GM21786 (cell line): ENCODE data around the gene AP1M2.
"Not testable (repeated sequence)": the region's sequence is repeated elsewhere in the genome, so short reads cannot be mapped to it uniquely, and the experiment has no call there.

Experiments
- ATAC-seq: cut with Tn5 transposase; IDR thresholded peaks from one replicate; pipeline ENCODE4 v1.9.1; 2021; ENCODE audit not compliant: unreplicated experiment

The AP1M2 gene

DNA sequence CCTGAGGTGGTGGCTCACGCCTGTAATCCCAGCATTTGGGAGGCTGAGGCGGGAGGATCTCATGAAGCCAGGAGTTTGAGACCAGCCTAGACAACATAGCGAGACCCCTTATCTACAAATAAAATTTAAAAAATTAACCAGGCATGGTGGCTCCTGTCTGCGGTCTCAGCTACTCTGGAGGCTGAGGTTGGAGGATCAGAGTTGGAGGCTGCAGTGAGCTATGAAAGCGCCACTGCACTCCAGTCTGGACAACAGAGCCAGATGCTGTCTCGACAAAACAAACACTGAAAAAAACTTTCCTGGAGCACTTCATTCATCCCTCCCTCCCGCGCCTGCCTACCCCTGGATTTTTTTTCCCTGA lies 44.1 kb downstream of the AP1M2 start:
- no peak for ATAC-seq

DNA sequence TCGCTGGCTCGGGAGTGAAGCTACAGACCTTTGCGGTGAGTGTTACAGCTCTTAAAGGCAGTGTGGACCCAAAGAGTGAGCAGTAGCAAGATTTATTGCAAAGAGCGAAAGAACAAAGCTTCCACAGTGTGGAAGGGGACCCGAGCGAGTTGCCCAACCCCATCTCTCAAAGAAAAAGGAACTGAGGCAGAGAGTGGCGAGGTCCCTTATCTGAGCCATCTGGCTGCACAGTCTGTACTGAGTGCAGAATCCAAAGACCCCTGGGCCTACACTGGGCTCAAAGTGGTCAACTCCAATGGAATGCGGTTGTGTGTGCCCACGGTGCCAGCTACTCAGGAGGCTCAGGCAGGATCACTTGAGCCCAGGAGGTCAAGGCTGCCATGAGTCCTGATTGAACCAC lies 48.1 kb downstream of the AP1M2 start:
- not testable (repeated sequence) for ATAC-seq

DNA sequence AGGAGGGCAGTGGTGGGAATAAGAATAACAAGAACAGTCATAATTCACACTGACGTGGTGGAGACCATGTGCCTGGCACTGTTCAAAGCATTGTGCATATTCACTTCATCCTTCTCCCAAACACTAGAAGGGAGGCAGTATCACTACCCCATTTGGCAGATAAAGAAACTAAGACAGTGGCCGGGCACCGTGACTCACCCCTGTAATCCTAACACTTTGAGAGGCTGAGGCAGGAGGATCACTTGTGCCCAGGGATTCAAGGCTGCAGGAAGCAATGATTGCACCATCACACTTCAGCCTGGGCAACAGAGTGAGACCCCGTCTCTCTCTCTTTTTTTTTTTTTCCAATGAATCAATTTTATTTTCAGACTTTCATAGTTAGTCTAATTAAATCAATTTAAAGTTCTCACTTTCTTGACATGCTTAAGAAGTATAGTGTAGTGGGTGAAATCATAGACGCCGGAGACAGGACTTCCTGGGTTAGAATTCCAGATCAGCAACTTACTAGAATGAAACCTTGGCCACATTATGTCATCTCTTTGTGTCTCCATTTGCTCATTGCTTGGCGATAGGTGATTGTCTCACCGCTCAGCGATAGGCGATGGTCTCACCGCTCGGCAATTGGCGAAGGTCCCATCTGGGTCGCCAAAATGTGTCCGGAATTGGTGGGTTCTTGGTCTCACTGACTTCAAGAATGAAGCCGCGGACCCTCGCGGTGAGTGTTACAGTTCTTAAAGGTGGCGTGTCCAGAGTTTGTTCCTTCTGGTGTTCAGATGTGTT lies 48.7 kb downstream of the AP1M2 start:
- no peak for ATAC-seq

GRCh38 chr19:10537668-10538067 lies 49.4 kb downstream of the AP1M2 start:
- ATAC-seq, result no peak

DNA sequence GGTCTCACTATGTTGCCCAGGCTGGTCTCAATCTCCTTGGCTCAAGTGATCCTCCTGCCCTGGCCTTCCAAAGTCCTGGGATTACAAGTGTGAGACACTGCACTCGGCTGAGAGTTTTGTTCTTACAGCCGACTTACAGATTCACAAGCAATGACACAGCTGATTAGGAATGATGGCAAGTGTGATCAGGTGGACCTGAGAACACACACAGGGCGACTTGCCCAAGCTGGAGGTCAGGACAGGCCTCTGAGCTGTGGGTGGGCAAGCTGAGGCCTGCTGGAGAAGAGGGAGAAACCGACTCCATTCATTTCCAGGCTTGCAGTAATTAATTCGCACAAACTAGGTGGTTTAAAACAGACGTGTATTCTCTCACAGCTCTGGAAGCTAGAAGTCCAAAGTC lies 51.5 kb downstream of the AP1M2 start:
- no peak for ATAC-seq

- no peak for ATAC-seq
These were observed 53.3 kb downstream of the AP1M2 start for GRCh38 chr19:10533646-10534386.

GRCh38 chr19:10532457-10532856 lies 54.7 kb downstream of the AP1M2 start:
- ATAC-seq, result no peak

DNA sequence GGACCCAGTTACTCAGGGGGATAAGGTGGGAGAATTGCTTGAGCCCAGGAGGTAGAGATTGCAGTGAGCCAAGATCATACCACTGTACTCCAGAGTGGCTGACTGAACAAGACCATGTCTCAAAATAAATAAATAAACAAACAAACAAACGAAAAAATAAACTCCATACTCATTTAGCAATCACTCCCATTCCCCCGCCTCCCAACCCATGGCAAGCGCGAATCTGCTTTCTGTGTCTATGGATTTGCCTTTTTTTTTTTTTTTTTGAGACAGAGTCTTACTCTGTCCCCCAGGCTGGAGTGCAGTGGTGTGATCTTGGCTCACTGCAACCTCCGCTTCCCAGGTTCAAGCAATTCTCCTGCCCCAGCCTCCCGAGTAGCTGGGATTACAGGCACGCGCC lies 60.2 kb downstream of the AP1M2 start:
- ATAC-seq, result not testable (repeated sequence)

DNA sequence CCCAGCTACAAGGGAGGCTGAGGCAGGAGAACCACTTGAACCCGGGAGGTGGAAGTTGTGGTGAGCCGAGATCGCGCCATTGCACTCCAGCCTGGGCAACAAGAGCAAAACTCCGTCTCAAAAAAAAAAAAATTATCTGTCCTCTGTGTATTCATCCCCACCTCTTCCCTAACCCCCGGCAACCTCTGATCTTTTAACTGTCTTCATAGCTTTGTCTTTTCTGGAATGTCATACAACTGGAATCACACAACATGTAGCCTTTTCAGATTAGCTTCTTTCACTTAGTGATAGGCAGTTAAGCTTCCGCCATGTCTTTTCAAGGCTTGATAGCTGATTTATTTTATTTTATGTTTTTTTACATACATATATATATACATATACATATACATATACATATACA lies 61.5 kb downstream of the AP1M2 start:
- no peak for ATAC-seq

- ATAC-seq, result no peak
These were observed 63.9 kb downstream of the AP1M2 start for GRCh38 chr19:10523135-10523636.
